HG02571 (cell line): ENCODE results near the gene DLAT.
"Not testable (repeated sequence)": the region's sequence is repeated elsewhere in the genome, so short reads cannot be mapped to it uniquely, and the experiment has no call there.

Experiments
- ATAC-seq: cut with Tn5 transposase; IDR thresholded peaks from one replicate; pipeline ENCODE4 v1.9.1; 2021; ENCODE audit warnings: mild to moderate bottlenecking, moderate library complexity; ENCODE audit not compliant: unreplicated experiment

DLAT gene

DNA sequence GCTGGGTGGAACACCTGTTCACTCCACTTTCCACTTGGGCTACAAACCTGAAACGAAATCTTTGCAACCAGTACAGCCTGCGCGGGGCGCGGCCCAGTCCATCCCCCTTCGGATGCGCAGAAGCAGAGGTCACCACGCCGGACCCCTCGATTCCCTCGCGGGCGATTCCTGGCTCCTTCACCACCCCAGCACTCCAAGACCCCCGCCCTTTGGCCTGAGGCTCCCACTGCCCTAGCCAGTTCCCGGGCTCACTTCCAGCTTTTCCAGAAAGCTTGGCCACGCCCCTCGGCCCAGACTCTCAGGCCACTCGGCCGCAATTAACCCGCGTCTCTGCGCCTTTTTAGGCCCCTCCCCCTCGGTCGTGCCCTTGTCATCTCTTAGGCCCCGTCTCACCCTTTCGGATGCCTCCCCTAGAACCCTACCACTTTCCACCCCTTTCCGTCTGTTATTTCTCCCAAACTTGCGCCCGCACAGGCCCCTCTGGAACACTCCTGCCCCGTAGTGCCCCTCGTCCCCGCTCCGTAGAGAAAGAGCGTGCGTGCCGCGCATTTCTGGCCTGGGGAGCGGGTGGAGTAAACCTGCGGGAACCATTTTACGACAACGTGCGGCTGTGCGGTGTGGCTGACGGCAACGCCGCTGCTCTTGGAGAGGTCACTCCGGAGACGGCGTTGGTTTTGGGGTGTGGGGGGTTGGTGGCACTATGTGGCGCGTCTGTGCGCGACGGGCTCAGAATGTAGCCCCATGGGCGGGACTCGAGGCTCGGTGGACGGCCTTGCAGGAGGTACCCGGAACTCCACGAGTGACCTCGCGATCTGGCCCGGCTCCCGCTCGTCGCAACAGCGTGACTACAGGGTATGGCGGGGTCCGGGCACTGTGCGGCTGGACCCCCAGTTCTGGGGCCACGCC, at the start of gene DLAT:
Gene DLAT (plus strand): TSS at position 636 of the 906 bp plus-strand sequence. CDS start 65 bp downstream, at position 701.
- peak; percentile 76 for ATAC-seq

DNA sequence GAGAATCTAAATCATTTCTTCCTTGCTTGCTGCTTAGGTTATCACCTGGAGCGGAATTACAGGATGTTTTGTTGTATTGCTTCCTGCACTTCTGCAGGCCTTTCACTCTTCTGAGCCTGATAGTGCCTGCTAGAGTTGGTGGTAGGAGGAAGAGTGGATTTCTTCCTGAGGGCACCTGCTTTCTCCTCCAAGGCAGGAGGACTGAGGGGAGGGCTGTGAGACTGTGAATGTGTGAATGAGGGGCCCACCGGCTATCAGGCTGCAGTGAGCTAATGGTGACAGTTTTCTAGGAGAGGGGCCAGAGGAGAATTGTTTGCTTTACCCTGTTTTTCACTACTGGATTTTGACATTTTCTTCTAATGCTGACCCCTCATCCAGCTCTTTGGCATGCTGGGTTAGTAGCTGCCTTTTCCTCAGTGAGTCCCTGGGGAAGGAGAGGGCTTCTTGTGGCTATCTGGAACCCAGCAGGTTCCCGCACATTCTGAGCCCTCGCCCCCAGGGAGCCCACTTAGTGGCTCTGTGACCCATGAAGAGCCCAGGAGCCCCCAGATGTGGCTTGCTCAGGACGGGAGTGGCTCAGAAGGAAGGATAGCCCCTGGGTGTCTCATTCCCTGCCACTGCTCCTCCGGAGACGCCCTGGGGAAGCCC, 49.0 kb upstream of the DLAT start:
- no peak for ATAC-seq

DNA sequence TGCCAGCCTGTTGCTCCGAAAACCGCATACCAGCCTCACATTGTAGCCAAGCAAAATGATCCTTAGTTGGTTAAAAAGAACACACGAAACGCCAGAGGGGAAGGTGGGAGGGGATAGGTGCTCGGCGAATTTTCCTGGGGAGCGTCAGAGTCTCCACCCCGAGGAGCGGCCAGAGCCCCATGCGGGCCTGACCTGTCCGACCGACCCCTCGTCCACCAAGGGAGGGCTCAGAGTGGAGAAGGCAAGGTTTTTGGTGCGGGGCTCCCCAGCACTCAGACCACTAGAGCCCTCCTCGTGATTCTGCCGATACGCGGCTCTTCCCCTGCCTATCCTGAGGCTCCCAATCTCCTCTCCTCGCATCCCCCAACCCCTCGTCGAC, 48.5 kb upstream of the DLAT start:
- no peak for ATAC-seq

DNA sequence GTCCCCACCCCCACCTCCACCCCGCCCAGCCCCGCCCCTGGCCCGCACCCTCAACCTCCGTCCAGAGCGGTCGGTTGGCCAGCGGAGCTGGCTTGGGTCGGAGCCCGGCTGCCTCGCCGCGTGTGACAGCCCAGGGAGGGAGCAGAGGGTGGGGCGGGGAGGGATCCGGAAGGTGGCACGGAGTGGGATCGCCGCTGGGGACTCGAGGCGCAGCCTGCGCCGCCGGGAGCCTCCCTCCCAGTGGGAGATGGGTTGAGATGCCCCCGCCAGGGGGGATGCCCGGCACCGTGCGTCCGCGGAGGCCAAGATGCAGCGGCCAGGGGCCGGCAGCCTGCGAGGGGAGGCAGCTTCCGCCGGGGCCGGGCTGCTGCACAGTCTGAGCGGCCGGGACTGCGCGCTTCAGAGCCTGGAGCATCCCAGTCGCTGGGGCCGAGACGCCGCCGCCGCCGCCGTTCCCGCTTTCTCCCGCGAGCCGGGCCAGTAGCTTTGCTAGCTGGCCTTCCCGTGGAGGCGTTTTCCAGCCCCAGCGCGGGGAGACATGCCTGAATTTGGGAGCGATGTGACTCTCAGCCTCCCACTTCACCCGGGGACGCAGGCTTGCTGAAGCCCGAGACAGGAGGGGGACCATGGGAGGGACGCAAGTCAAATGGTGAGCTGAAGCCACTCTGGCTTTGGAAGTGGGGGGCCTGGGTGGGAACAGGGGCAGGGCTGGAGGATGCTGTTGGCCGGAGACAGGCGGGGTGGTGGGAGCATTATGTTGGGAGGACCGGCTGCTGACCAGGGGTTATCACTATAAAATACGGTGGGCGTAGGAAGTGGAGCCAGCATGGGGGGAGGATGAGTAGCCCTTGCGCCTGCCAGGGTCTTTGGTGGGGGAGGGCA, 47.8 kb upstream of the DLAT start:
- no peak for ATAC-seq

DNA sequence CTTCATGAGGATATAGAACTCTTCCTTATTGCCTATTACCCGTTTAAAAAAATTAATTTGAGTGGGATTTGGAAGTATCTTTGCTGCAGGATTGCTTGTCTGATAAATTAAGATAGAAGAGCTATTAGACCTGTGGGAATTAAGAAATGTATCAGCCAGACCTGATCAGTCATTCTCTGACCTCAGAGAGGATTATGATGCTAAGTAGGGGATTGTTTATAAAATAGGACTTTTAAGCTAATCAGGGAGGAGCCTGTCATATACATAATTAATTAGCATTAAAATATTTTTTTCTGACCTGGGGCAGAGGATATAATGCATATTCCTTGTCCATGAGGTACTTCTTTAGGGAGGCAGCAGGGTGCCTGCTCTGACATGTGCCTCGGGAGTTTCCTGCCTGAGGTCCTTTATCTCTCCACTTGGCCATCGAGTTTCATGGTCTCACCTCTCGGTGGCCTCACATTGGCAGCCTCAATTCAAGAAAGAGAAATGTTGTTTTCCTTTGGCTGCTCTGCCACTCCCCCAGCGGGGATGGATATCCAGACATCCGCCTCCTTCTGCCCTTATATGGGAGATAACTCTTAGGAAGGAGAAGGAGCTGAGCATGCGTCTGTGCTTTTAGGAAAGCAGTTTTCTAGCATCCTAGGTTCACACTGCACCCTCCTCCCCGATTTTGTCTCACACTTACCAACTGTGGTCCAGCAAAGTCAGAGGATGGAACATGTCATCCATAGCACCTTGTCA, 47.0 kb upstream of the DLAT start:
- no peak for ATAC-seq

DNA sequence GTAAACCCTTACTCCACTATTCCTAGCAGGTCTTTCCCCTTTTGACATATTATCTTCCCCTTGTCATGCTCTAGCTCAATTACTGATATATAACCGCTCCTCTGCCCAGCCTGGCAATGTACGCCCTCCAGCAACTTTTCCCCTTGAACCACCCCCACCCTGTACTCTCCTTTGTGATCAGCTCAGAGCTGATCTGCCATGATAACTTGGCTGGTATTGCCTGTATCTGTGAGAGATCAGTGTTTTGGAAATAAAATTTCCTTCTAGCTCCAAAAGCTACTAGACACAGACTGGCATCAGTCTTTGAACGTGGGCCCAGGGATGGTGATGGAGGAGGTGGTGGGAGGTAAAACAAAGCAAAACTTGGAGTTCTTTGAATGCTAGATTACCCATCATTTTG, 45.1 kb upstream of the DLAT start:
- no peak for ATAC-seq

DNA sequence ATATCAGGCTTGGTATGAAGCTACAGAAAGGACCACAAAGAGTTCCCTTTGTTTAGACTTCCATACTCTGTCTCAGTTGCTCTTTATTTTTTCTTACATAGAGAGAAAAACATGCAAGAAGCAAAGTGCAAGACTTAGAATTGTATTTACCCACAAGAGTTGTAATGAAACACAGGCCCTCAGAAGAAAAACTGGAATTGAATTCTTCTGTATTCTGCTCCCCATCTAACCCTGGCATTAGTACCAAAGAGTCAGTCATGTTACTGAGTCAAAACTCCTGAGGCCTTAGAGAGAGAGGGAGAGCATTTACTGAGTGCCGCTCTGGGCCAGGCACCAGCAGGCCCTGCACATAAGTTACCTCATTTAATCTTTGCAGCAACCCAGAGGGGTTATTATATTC, 43.9 kb upstream of the DLAT start:
- ATAC-seq, result no peak

DNA sequence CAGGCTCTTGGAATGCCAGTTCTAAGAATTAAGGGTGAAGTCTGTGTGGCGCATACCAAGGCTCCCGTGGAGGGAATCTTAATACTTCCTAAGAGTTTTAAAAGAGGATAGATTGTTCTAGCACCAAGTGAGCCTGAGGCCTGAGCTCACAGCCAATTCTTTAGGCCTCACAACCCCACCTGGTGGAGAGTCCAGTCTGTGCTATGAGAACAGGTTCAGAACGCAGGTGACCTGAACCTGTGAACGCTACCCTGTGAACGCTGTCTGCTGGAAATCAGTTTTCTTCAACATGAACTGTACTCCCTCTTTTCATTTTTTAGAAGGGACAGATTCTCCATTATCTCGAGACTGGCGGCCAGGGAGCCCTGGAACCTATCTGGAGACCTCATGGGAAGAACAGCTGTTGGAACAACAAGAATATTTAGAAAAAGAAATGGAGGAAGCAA, 43.2 kb upstream of the DLAT start:
- ATAC-seq, result peak; percentile 62

DNA sequence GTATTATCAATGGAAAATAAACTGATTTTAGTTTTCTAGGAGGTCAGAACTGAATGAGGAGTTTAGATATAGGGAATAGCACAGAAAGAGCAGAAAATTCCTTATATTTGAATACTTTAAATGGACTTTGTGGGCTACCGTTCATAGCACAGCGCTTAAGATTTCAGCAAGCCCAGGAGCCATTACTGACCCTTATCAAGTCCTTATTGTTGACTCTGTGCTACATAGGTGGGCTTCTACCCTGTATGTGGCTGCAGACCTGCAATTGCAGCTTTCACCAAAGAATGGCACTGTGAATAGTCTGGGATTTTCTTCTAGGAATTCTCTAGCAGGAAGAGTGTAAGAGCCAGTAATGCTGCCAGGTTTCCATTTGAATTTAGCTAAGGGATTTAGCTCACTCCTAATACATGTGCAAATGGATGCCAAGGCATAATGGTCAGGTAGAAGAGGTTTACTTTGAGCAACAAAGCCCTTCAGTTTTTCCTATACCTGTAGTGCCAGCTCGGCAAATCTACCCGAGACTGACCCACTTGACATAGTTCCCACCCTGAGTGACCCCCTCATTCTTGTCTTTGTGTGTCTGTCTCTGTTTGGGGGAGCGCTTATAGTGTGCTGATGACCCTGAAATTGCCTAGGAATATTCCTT, 42.5 kb upstream of the DLAT start:
- ATAC-seq, result no peak

DNA sequence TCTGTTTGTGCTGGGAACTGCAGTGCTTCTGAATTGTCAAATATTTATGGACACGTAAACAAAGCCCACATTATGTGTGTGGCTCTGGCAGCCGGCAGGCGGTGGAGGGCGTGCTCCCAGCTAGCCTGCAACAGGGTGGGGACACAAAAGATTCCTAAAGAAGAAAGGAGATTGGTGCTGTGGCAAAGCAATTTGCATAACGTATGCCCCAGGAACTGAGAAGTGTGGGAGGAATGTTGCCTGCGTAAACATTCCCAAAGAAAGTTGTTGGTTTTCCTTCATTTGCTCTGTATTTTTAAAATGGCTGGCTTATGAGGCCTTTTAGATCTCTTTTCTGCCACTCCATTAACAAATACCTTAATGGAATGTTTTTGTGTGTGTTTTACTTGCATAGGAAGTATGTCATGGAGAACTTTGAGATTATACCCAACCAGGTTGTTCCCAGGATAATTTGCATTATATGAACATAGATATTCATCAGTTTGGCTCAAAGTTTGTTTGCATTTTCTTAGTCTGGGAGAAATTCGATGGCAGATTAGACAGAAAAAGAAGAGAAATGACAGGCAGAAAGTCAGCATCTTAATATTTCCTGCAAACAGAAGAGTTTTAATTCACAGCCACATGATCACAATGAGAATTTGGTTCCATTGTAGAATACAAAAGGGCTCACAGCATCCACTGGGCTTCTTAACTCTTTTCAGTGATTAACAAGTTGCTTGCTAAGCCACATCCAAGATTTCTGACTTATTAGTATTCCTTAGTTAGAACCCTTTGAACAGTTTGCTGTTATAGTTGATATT, 41.8 kb upstream of the DLAT start:
- no peak for ATAC-seq

DNA sequence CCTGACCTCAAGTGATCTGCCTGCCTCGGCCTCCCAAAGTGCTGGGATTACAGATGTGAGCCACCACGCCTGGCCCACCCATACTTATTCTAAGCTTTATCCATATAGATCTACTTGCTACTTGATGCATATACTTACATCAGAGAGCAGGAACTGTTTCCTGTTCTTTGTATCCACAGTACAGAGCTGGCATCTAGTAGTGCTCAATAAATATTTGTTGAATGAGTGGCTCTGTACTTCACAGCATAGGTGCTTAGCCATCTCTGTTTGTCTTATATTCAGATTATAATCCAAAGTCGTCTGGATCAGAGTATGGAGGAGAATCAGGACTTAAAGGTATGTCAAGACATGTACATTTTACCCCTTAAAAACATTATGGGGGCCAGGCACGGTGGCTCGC, 38.6 kb upstream of the DLAT start:
- no peak for ATAC-seq

DNA sequence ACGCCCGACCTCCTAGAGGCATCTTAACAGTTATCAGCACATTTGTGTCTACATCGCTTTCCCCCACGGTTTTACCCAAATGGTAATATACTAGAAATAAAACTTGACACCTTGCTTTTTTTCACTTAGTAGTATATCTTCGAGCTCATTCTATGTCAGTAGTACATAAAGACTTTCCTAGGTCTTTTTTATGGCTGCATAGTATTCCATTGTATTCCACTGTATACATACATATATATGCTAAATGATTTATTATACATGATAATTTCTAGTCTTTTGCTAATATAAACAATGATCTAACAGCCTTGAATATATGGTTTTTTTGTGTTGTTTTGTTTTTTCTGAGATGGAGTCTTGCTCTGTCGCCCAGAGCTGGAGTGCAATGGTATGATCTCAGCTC, 34.8 kb upstream of the DLAT start:
- ATAC-seq, result no peak

DNA sequence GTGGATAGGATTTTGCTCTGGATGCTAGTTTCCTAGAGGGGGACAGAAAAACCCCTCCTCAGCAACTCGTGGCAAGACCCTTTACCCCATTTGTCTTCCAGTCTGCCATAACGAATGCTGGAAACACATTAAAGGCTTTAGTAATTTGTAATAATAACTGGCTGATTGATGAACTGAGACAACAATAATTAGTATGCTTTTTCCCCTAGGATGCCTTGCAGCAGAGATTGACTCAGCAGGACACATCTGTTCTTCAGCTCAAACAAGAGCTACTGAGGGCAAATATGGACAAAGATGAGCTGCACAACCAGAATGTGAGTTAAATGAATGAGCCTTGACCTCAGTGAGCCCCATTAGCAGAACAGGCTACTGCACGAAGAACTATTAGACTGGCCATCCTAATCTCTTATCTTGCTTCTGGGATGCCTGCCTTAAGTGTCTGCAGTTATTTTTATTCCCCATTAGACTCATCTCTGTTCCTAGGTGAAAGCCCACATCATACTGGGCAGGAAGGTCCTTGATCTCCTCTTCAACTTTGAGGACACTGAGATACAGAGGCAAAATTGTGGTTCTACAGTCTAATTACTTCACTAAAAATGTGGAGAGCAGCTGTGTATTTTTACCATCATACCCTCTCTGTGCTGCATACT, 32.9 kb upstream of the DLAT start:
- no peak for ATAC-seq

DNA sequence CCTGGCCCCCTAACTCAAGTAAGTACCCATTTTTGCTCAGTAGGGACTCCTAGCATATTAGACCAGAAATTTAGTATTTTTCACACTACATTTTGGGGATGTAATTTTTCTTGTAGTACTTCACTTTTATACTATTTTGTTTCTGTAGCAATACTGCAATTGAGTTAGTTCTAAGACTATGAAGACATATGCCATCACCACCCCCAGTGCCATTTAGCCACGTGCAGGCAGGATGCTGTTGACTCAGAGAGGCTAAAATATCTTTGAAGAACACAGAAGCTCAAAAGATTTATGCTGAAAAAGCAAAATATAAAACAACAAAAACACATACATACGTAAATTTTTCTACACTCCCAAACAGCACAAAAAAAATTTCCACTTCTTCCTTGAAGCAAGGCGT, 29.1 kb upstream of the DLAT start:
- no peak for ATAC-seq

DNA sequence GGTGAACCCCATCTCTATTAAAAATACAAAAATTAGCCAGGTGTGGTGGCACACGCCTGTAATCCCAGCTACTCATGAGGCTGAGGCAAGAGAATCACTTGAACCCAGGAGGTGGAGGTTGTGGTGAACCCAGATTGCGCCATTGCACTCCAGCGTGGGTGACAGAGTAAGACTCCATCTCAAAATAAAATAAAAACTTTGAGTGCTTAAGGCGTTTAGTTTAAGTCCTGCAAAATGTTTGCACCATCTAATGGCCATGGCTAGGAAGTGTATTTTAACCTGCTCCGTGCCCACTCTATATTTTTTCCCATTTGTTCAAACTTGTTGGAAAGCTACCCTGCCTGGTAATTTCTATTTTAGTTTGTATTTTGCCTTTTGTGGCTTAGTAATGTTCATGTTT, 28.5 kb upstream of the DLAT start:
- ATAC-seq, result not testable (repeated sequence)

DNA sequence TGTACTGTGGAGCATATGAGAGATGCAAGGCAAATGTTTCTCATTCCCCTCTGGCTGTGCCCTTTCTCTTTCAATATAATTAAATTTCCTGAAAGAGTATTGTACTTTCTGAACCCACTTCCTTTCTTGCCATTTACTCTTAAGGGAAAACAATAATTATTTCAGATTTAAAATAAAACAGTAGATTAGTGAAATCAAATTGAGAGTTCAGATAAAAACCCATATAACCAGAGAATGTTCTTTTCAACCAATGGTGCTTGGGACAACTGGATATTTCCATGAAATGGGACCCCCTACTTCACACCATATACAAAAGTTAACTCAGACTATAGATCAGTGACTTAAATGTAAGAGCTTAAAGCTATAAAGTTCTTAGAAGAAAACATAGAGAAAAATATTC, 26.1 kb upstream of the DLAT start:
- ATAC-seq, result no peak

DNA sequence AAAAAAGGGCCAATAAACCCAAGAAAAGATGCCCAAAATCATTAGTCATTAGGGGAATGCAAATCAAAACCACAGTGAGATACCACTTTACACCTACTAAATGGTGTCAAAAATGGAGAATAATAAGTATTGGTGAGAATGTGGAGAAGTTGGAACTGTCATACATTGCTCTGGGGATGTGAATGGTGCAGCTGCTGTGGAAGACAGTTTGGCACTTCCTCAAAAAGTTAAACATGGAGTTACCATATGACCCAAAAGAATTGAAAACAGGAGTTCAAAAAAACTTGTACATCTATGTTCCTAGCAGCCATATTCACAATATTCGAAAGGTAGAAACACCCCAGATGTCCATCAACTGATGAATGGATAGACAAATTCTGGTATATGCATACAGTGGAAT, 24.5 kb upstream of the DLAT start:
- no peak for ATAC-seq

DNA sequence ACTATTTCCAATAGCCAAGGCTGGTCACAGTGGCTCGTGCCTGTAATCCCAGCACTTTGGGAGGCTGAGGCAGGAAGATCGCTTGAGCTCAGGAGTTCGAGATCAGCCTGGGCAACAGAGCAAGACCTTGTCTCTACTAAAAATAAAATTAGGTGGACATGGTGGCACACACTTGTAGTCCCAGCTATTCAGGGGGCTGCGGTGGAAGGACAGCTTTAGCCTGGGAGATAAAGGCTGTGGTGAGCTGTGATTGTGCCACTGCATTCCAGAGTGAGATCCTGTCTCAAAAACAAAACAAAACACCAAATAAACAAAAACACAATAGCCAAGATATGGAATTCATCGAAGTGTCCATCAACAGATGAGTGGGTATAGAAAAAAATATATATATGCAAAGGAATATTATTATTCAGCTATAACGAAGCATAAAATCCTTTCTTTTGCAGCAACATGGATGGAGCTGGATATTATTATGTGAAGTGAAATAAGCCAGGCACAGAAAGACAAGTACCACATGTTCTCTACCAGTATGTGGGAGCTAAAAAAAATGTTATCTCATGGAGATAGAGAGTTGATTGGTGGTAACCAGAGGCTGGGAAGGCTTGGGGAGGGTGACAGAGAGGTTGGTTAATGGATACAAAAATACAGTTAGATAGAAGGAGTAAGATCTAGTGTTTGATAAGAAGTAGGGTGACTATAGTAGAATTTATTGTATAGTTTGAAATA, 22.6 kb upstream of the DLAT start:
- no peak for ATAC-seq
